ENCODE results near the gene FRAT2.

GRCh38 chr10:97302088-97302791, 32.3 kb downstream of the FRAT2 start:
- TF ChIP-seq CTCF (IDR thresholded peaks at IDR 0.05; ENCODE audit: low read depth, low read length) (no peak), POLR2A (IDR thresholded peaks at IDR 0.05; ENCODE audit: extremely low read depth, insufficient read length) (no peak), MAX (IDR thresholded peaks at IDR 0.05; ENCODE audit: low read depth, low read length) (no peak), MYC (IDR thresholded peaks at IDR 0.05; ENCODE audit: low read depth, low read length) (no peak)
